ENCODE results near the gene SPATC1L.

DNA sequence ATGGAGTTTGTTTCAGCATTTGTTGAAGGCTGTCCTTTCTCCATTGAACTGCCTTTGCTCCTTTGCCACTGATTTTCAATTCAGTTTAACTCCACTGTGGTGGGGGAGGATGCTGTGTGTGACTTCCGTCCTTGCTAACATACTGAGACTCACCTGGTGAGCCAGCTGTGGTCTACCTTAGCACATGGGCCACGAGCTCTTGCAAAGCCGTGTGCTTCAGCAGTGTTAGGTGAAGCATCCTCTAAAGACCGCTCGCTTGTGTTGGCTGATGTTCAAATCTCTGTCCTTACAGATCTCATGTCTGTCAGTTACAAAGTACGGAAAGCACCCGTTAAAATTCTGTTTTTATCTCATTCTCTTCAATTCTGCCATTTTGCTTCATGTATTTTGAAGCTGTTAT, 3.6 kb upstream of the SPATC1L start:
- TF ChIP-seq TAF1 (IDR thresholded peaks at IDR 0.05; ENCODE audit: borderline replicate concordance, insufficient read depth, low read length) (no peak), REST (IDR thresholded peaks at IDR 0.05; ENCODE audit: insufficient read depth in 1 of 2, low read depth in 2 of 2, low read length in 2 of 2) (no peak), POLR2AphosphoS5 (IDR thresholded peaks at IDR 0.05; ENCODE audit: low read depth, low read length) (no peak), SIN3A (IDR thresholded peaks at IDR 0.05; ENCODE audit: borderline replicate concordance, insufficient read depth, low read length) (no peak), FOXP2 (optimal IDR thresholded peaks at IDR 0.05; ENCODE audit: borderline replicate concordance, extremely low read depth, extremely low read length, insufficient read depth) (no peak)
